Body of pancreas (tissue), 4 donors: ENCODE data around the gene AUTS2. TPM values are rescaled to one million over a fixed set of nuclear protein-coding genes. Genes with fewer than 3 reads are reported as not detected.

Source experiments
- ATAC-seq: fragments of 150-250 bp; one replicate; pipeline ENCODE4 v1.9.1; 2016
- DNase-seq, 4 donors: peaks; one replicate each; pipeline ENCODE4 v3.0.0-alpha.2; 2019
- H3K27ac ChIP-seq, 4 donors: fragments of 200-600 bp; sonication (generic); 1 replicate in 3 of 4; 2 replicates in 1 of 4; pipeline versions ENCODE4 v1.5.1 to v1.6.1; 2016 to 2019; ENCODE audit warnings: mild to moderate bottlenecking in 1 of 4, mixed read lengths in 1 of 4, moderate library complexity in 1 of 4
- H3K27me3 ChIP-seq, 2 donors: fragments of 200-600 bp; sonication (generic); one replicate each; pipeline ENCODE4 v1.6.0; 2016; ENCODE audit warnings: mild to moderate bottlenecking in 1 of 2
- H3K36me3 ChIP-seq, 2 donors: fragments of 200-600 bp; sonication (generic); replicated peaks in 1 of 2; 2 replicates each; pipeline ENCODE4 v1.5.1; 2016; ENCODE audit warnings: low read depth in 2 of 2; ENCODE audit not compliant: insufficient read depth in 1 of 2
- H3K4me1 ChIP-seq: fragments of 200-600 bp; sonication (generic); one replicate; pipeline ENCODE4 v1.6.0; 2016
- H3K4me3 ChIP-seq, 2 donors: fragments of 200-600 bp; sonication (generic); 1 replicate in 1 of 2; 2 replicates in 1 of 2; pipeline ENCODE4 v1.5.1; 2016 to 2019
- H3K9me3 ChIP-seq, 3 donors: fragments of 200-600 bp; sonication (generic); 1 replicate in 2 of 3; 2 replicates in 1 of 3; pipeline ENCODE4 v1.5.1; 2016
- CTCF ChIP-seq, 7 experiments: fragments of 450-650 bp in 4 of 7; fragments of 200-600 bp in 3 of 7; sonication (generic) in 3 of 7; IDR thresholded peaks; one replicate each; pipeline ENCODE4 v1.5.1; 2016 to 2019; ENCODE audit warnings: antibody characterized with exemption in 7 of 7
- POLR2A ChIP-seq, 3 donors: fragments of 450-650 bp; IDR thresholded peaks; one replicate each; pipeline ENCODE4 v1.6.1; 2016; ENCODE audit warnings: antibody characterized with exemption in 3 of 3, mild to moderate bottlenecking in 2 of 3
- WGBS, 2 donors: methylation state at CpG; one replicate each; pipeline ENCODE4 v1.1.5; 2017; 5-methylcytosine and 5-hydroxymethylcytosine counted together
- intact Hi-C: fragments of 100-400 bp; cut with DNase I; formaldehyde crosslinking; loops from one replicate; pipeline ENCODE4 v1.15.1; 2023
- total RNA-seq, 2 donors: library from RNA; depleted of rRNA; stranded (reverse); fragments of >200 nt; gene quantifications; one replicate each; pipeline ENCODE4 v1.1.0, GENCODE V29; 2016

The AUTS2 gene
- total RNA-seq, 2 donors from 2014 or later: 11.7 to 18.5 TPM

- no peak for TF ChIP-seq POLR2A (IDR thresholded peaks at IDR 0.05)
- TF ChIP-seq CTCF (IDR thresholded peaks at IDR 0.05): no peak
- WGBS, 2 donors: 80 to 91% methylated on average over 5 of the region's 5 CpGs
Observed at GRCh38 chr7:70574314-70574834, 976.1 kb downstream of the AUTS2 start.

GRCh38 chr7:70574970-70575799 is 976.9 kb downstream of the AUTS2 start:
- intact Hi-C loops: no loop called here
- Histone ChIP-seq H3K4me3 (no peak overlapping the region), H3K36me3 (no peaks in the 10 kb centered on the region), H3K27ac (no peak overlapping the region), H3K4me1 (peaks cover 4% of the 10 kb centered on the region), H3K27me3 (no peaks in the 10 kb centered on the region), H3K9me3 (no peaks in the 10 kb centered on the region)
- WGBS, 2 donors: 82 to 89% methylated on average over 11 of the region's 11 CpGs
- no peak for ATAC-seq
- TF ChIP-seq POLR2A (IDR thresholded peaks at IDR 0.05) (no peak), CTCF (IDR thresholded peaks at IDR 0.05) (no peak)
- DNase-seq: no peak

More at GRCh38 chr7:70574314-70574834, 976.1 kb downstream of the AUTS2 start:
- Histone ChIP-seq H3K27ac (no peak overlapping the region), H3K36me3 (no peaks in the 10 kb centered on the region), H3K4me3 (no peak overlapping the region), H3K9me3 (no peaks in the 10 kb centered on the region), H3K27me3 (no peaks in the 10 kb centered on the region), H3K4me1 (peaks cover 12% of the 10 kb centered on the region)
- ATAC-seq (no peak), DNase-seq (no peak)
- intact Hi-C loops: no loop called here

DNA sequence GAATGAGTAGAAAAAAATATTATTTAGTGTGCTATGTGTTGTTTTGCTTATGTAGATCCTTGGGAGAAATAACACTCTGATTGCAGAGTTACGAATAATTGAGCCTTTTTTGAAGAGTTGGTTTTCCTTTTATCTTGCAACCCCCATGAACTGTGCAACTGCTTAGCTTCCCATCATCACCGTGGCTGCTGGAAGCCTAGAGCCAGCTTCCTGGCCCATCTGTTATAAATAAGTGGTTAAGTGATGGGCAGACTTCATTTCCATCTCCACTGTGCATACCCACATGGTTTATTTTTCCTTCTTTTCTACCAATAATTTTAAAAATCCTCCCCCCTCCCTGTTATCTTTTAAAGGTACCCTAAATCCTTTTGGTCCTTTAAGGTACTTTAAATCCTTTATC is 978.8 kb downstream of the AUTS2 start:
- intact Hi-C loops: no loop called here
- ATAC-seq (no peak), DNase-seq (no peak)
- H3K9me3 ChIP-seq: no peaks in the 10 kb centered on the region
- no peaks in the 10 kb centered on the region for H3K27me3 ChIP-seq
- H3K4me3 ChIP-seq: no peak overlapping the region
- H3K4me1 ChIP-seq: no peaks in the 10 kb centered on the region
- 64 to 88% methylated on average over 2 of the region's 2 CpGs for WGBS, 2 donors
- H3K36me3 ChIP-seq: no peaks in the 10 kb centered on the region
- TF ChIP-seq POLR2A (IDR thresholded peaks at IDR 0.05) (no peak), CTCF (IDR thresholded peaks at IDR 0.05) (no peak)
- no peak overlapping the region for H3K27ac ChIP-seq

DNA sequence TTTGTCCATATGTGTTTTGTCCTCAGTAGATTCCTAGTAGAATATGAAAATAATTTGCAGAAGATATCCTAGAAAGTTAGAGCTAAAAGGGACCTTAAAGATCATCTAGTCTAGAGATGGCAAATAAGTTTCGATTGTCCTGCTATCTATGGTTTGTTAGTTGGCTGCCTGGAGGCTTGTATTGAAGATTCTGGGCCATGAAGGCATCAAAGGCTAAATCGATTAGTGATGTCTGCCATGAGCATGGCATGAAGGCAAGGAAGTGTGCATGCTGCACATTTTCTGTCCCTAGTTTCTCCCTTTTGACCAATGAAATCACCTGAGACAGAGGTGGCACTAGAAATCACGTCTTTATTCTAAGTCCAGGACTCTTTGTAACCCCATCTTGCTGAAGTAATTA is 979.9 kb downstream of the AUTS2 start:
- H3K27me3 ChIP-seq: no peaks in the 10 kb centered on the region
- H3K27ac ChIP-seq: no peak overlapping the region
- H3K4me1 ChIP-seq: peaks cover 3% of the 10 kb centered on the region
- TF ChIP-seq POLR2A (IDR thresholded peaks at IDR 0.05) (no peak), CTCF (IDR thresholded peaks at IDR 0.05) (no peak)
- no peaks in the 10 kb centered on the region for H3K9me3 ChIP-seq
- 86 to 88% methylated on average over 3 of the region's 3 CpGs for WGBS, 2 donors
- DNase-seq (no peak), ATAC-seq (no peak)
- intact Hi-C loops: no loop called here
- H3K36me3 ChIP-seq: no peaks in the 10 kb centered on the region
- H3K4me3 ChIP-seq: no peak overlapping the region
